Stimulated activated naive CD8-positive, alpha-beta T cell treated with anti-CD3 and anti-CD28 coated beads, Interleukin-15, amount 100 ng/mL, for 72 hours (primary cell): ENCODE results near the gene MPZL2.
A peak's percentile ranks its signal among the peaks of the same experiment; 100 is the strongest.

Experiments used
- ATAC-seq: fragments of 150-1000 bp; cut with Tn5 transposase; 2 replicates; pipeline ENCODE4 v1.10.0; 2021; ENCODE audit warnings: mild to moderate bottlenecking, moderate library complexity
- DNase-seq, 2 donors: peaks; one replicate each; pipeline ENCODE4 v3.0.0; 2021 to 2022
- H3K27ac Mint-ChIP-seq, 2 donors: one replicate each; pipeline ENCODE4 v1.8.0; 2022; ENCODE audit warnings: mild to moderate bottlenecking in 2 of 2, mixed read lengths in 2 of 2, moderate library complexity in 2 of 2
- H3K27me3 Mint-ChIP-seq: one replicate; pipeline ENCODE4 v1.8.0; 2022; ENCODE audit warnings: mixed read lengths
- H3K4me1 Mint-ChIP-seq: one replicate; pipeline ENCODE4 v1.8.0; 2022; ENCODE audit warnings: mild to moderate bottlenecking, mixed read lengths
- H3K4me3 Mint-ChIP-seq, 2 donors: one replicate each; pipeline ENCODE4 v1.8.0; 2022; ENCODE audit warnings: mild to moderate bottlenecking in 2 of 2, mixed read lengths in 2 of 2, moderate library complexity in 1 of 2
- H3K9me3 Mint-ChIP-seq, 2 donors: one replicate each; pipeline ENCODE4 v1.8.0; 2022; ENCODE audit warnings: mixed read lengths in 2 of 2

Gene MPZL2

GRCh38 chr11:118223992-118224391 lies 40.1 kb downstream of the MPZL2 start:
- peak overlapping the region; percentile 96 to 99 for H3K27ac Mint-ChIP-seq
- no peaks in the 10 kb centered on the region for H3K27me3 Mint-ChIP-seq
- H3K4me1 Mint-ChIP-seq: peaks cover 40% of the 10 kb centered on the region
- H3K9me3 Mint-ChIP-seq: peaks cover 5 to 7% of the 10 kb centered on the region in 2 donors
- DNase-seq: peak in 1 of 2 donors; percentile 53
- ATAC-seq: peak; percentile 52
- H3K4me3 Mint-ChIP-seq: peak overlapping the region; percentile 85 to 92

GRCh38 chr11:118223570-118223969 lies 40.5 kb downstream of the MPZL2 start:
- Mint-ChIP-seq H3K9me3 (peaks cover 5 to 7% of the 10 kb centered on the region in 2 donors), H3K27ac (peak overlapping the region; percentile 96 to 99), H3K4me1 (peaks cover 44% of the 10 kb centered on the region), H3K27me3 (no peaks in the 10 kb centered on the region), H3K4me3 (peak overlapping the region; percentile 85 to 92)
- ATAC-seq (peak; percentile 39), DNase-seq (no peak)

GRCh38 chr11:118222437-118222836 lies 41.7 kb downstream of the MPZL2 start:
- peak overlapping the region; percentile 92 to 98 for H3K4me3 Mint-ChIP-seq
- DNase-seq: no peak
- H3K4me1 Mint-ChIP-seq: peaks cover 55% of the 10 kb centered on the region
- peak overlapping the region; percentile 97 to 98 for H3K27ac Mint-ChIP-seq
- no peak for ATAC-seq
- no peaks in the 10 kb centered on the region for H3K27me3 Mint-ChIP-seq
- peaks cover 5 to 7% of the 10 kb centered on the region in 2 donors for H3K9me3 Mint-ChIP-seq

- peak overlapping the region; percentile 92 to 98 for H3K4me3 Mint-ChIP-seq
- ATAC-seq (no peak), DNase-seq (peak in 1 of 2 donors; percentile 68)
- peak overlapping the region; percentile 97 to 98 for H3K27ac Mint-ChIP-seq
- H3K4me1 Mint-ChIP-seq: peaks cover 65% of the 10 kb centered on the region
- no peaks in the 10 kb centered on the region for H3K27me3 Mint-ChIP-seq
- H3K9me3 Mint-ChIP-seq: peaks cover 5 to 7% of the 10 kb centered on the region in 2 donors
Observed at GRCh38 chr11:118221419-118221818, 42.7 kb downstream of the MPZL2 start.

- Mint-ChIP-seq H3K9me3 (no peaks in the 10 kb centered on the region), H3K4me1 (peaks cover 81% of the 10 kb centered on the region), H3K4me3 (peak overlapping the region; percentile 92 to 98), H3K27me3 (no peaks in the 10 kb centered on the region), H3K27ac (peak overlapping the region; percentile 92 to 94)
- ATAC-seq (no peak), DNase-seq (no peak)
Observed at GRCh38 chr11:118219732-118220131, 44.4 kb downstream of the MPZL2 start.

GRCh38 chr11:118219244-118219643 lies 44.9 kb downstream of the MPZL2 start:
- Mint-ChIP-seq H3K27ac (peak overlapping the region; percentile 92 to 94), H3K4me3 (peak overlapping the region; percentile 92 to 98), H3K27me3 (no peaks in the 10 kb centered on the region), H3K9me3 (no peaks in the 10 kb centered on the region), H3K4me1 (peaks cover 86% of the 10 kb centered on the region)
- ATAC-seq (no peak), DNase-seq (no peak)

- DNase-seq (peak in 1 of 2 donors; percentile 57), ATAC-seq (peak; percentile 80)
- H3K27ac Mint-ChIP-seq: peak overlapping the region; percentile 94 to 97
- peaks cover 98% of the 10 kb centered on the region for H3K4me1 Mint-ChIP-seq
- peak overlapping the region; percentile 92 to 98 for H3K4me3 Mint-ChIP-seq
- H3K9me3 Mint-ChIP-seq: no peaks in the 10 kb centered on the region
- no peaks in the 10 kb centered on the region for H3K27me3 Mint-ChIP-seq
Observed at GRCh38 chr11:118217575-118217974, 46.5 kb downstream of the MPZL2 start.

GRCh38 chr11:118216621-118217481 lies 47.2 kb downstream of the MPZL2 start:
- Mint-ChIP-seq H3K4me3 (peak overlapping the region; percentile 92 to 98), H3K9me3 (no peaks in the 10 kb centered on the region), H3K4me1 (peaks cover 98% of the 10 kb centered on the region), H3K27me3 (no peaks in the 10 kb centered on the region), H3K27ac (peak overlapping the region; percentile 94 to 97)
- ATAC-seq (peak; percentile 85), DNase-seq (peak; percentile 56 to 72)

GRCh38 chr11:118215765-118216164 lies 48.3 kb downstream of the MPZL2 start:
- DNase-seq: no peak
- peaks cover 99% of the 10 kb centered on the region for H3K4me1 Mint-ChIP-seq
- H3K9me3 Mint-ChIP-seq: no peaks in the 10 kb centered on the region
- no peak for ATAC-seq
- H3K27me3 Mint-ChIP-seq: no peaks in the 10 kb centered on the region
- H3K4me3 Mint-ChIP-seq: peak overlapping the region; percentile 92 to 98
- H3K27ac Mint-ChIP-seq: peak overlapping the region; percentile 94 to 97

- no peaks in the 10 kb centered on the region for H3K9me3 Mint-ChIP-seq
- peak overlapping the region; percentile 92 to 98 for H3K4me3 Mint-ChIP-seq
- ATAC-seq (no peak), DNase-seq (no peak)
- peaks cover 99% of the 10 kb centered on the region for H3K4me1 Mint-ChIP-seq
- H3K27me3 Mint-ChIP-seq: no peaks in the 10 kb centered on the region
- H3K27ac Mint-ChIP-seq: peak overlapping the region; percentile 29 to 94
Observed at GRCh38 chr11:118215262-118215661, 48.8 kb downstream of the MPZL2 start.

GRCh38 chr11:118214210-118214914 lies 49.7 kb downstream of the MPZL2 start:
- ATAC-seq: no peak
- peak overlapping the region; percentile 92 to 98 for H3K4me3 Mint-ChIP-seq
- peaks cover 98% of the 10 kb centered on the region for H3K4me1 Mint-ChIP-seq
- no peak for DNase-seq
- no peaks in the 10 kb centered on the region for H3K27me3 Mint-ChIP-seq
- no peaks in the 10 kb centered on the region for H3K9me3 Mint-ChIP-seq
- H3K27ac Mint-ChIP-seq: peak overlapping the region; percentile 90 to 94

- DNase-seq: no peak
- peak overlapping the region; percentile 92 to 98 for H3K4me3 Mint-ChIP-seq
- H3K27ac Mint-ChIP-seq: peak overlapping the region; percentile 90 to 94
- H3K9me3 Mint-ChIP-seq: no peaks in the 10 kb centered on the region
- ATAC-seq: no peak
- H3K27me3 Mint-ChIP-seq: no peaks in the 10 kb centered on the region
- peaks cover 98% of the 10 kb centered on the region for H3K4me1 Mint-ChIP-seq
Observed at GRCh38 chr11:118213781-118214180, 50.3 kb downstream of the MPZL2 start.

- Mint-ChIP-seq H3K9me3 (no peaks in the 10 kb centered on the region), H3K27ac (peak overlapping the region; percentile 90 to 94), H3K27me3 (no peaks in the 10 kb centered on the region), H3K4me1 (peaks cover 93% of the 10 kb centered on the region), H3K4me3 (peak overlapping the region; percentile 92 to 98)
- no peak for ATAC-seq
- no peak for DNase-seq
Observed at GRCh38 chr11:118213201-118213600, 50.9 kb downstream of the MPZL2 start.

- H3K27ac Mint-ChIP-seq: peak overlapping the region; percentile 90 to 94
- H3K9me3 Mint-ChIP-seq: no peaks in the 10 kb centered on the region
- no peaks in the 10 kb centered on the region for H3K27me3 Mint-ChIP-seq
- DNase-seq (no peak), ATAC-seq (no peak)
- H3K4me1 Mint-ChIP-seq: peaks cover 88% of the 10 kb centered on the region
- H3K4me3 Mint-ChIP-seq: peak overlapping the region; percentile 92 to 98
Observed at GRCh38 chr11:118212781-118213191, 51.3 kb downstream of the MPZL2 start.

- Mint-ChIP-seq H3K9me3 (no peaks in the 10 kb centered on the region), H3K4me3 (peak overlapping the region; percentile 92 to 98), H3K4me1 (peaks cover 83% of the 10 kb centered on the region), H3K27ac (peak overlapping the region; percentile 43 to 82), H3K27me3 (no peaks in the 10 kb centered on the region)
- DNase-seq (no peak), ATAC-seq (no peak)
Observed at GRCh38 chr11:118212131-118212725, 51.9 kb downstream of the MPZL2 start.
